Measurements from ENCODE around the gene MATCAP1.

Gene MATCAP1

GRCh38 chr16:67177743-67178699, 5.7 kb downstream of the MATCAP1 start:
- TF ChIP-seq CREB1 (IDR thresholded peaks at IDR 0.05; ENCODE audit: low read depth): no peak
- TF ChIP-seq ZBTB7A (IDR thresholded peaks at IDR 0.05; ENCODE audit: low read depth): peak; percentile 24; the same call in 1 of the 2 replicates
- peak; percentile 56; the same call in 1 of the 2 replicates for TF ChIP-seq TCF12 (IDR thresholded peaks at IDR 0.05; ENCODE audit: low read depth)
- TF ChIP-seq NFIC (IDR thresholded peaks at IDR 0.05): peak; percentile 55
- TF ChIP-seq CEBPB (IDR thresholded peaks at IDR 0.05): no peak
- peak; percentile 32; the same call in 1 of the 2 replicates for TF ChIP-seq TEAD4 (IDR thresholded peaks at IDR 0.05)
- TF ChIP-seq EGR1 (IDR thresholded peaks at IDR 0.05): peak; percentile 11; the same call in 1 of the 2 replicates
- TF ChIP-seq TAF1 (IDR thresholded peaks at IDR 0.05; ENCODE audit: low read depth): peak; percentile 45
- TF ChIP-seq, protein P1, sequence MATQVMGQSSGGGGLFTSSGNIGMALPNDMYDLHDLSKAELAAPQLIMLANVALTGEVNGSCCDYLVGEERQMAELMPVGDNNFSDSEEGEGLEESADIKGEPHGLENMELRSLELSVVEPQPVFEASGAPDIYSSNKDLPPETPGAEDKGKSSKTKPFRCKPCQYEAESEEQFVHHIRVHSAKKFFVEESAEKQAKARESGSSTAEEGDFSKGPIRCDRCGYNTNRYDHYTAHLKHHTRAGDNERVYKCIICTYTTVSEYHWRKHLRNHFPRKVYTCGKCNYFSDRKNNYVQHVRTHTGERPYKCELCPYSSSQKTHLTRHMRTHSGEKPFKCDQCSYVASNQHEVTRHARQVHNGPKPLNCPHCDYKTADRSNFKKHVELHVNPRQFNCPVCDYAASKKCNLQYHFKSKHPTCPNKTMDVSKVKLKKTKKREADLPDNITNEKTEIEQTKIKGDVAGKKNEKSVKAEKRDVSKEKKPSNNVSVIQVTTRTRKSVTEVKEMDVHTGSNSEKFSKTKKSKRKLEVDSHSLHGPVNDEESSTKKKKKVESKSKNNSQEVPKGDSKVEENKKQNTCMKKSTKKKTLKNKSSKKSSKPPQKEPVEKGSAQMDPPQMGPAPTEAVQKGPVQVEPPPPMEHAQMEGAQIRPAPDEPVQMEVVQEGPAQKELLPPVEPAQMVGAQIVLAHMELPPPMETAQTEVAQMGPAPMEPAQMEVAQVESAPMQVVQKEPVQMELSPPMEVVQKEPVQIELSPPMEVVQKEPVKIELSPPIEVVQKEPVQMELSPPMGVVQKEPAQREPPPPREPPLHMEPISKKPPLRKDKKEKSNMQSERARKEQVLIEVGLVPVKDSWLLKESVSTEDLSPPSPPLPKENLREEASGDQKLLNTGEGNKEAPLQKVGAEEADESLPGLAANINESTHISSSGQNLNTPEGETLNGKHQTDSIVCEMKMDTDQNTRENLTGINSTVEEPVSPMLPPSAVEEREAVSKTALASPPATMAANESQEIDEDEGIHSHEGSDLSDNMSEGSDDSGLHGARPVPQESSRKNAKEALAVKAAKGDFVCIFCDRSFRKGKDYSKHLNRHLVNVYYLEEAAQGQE (IDR thresholded peaks at IDR 0.05; ENCODE audit: low read depth): no peak
- TF ChIP-seq RAD21 (IDR thresholded peaks at IDR 0.05; ENCODE audit: low read depth): no peak; the same call in 1 of the 2 replicates
- peak; percentile 16; the same call in 1 of the 2 replicates for TF ChIP-seq USF1 (IDR thresholded peaks at IDR 0.05)
- peak; percentile 91 for TF ChIP-seq MAX (IDR thresholded peaks at IDR 0.05)
- TF ChIP-seq FOXM1 (IDR thresholded peaks at IDR 0.05; ENCODE audit: borderline replicate concordance, low read depth): no peak
- TF ChIP-seq EP300 (IDR thresholded peaks at IDR 0.05; ENCODE audit: borderline replicate concordance): no peak
- no peak for TF ChIP-seq YY1 (IDR thresholded peaks at IDR 0.05; ENCODE audit: low read depth)

GRCh38 chr16:67176662-67177061, 7.1 kb downstream of the MATCAP1 start:
- no peak for TF ChIP-seq TAF1 (IDR thresholded peaks at IDR 0.05; ENCODE audit: low read depth)
- TF ChIP-seq, protein P1 (IDR thresholded peaks at IDR 0.05; ENCODE audit: low read depth): no peak
- TF ChIP-seq EP300 (IDR thresholded peaks at IDR 0.05; ENCODE audit: borderline replicate concordance): no peak
- TF ChIP-seq TEAD4 (IDR thresholded peaks at IDR 0.05): no peak
- no peak for TF ChIP-seq CEBPB (IDR thresholded peaks at IDR 0.05)
- no peak for TF ChIP-seq YY1 (IDR thresholded peaks at IDR 0.05; ENCODE audit: low read depth)
- TF ChIP-seq EGR1 (IDR thresholded peaks at IDR 0.05): no peak
- no peak for TF ChIP-seq NFIC (IDR thresholded peaks at IDR 0.05)
- no peak for TF ChIP-seq CREB1 (IDR thresholded peaks at IDR 0.05; ENCODE audit: low read depth)
- no peak for TF ChIP-seq TCF12 (IDR thresholded peaks at IDR 0.05; ENCODE audit: low read depth)
- no peak for TF ChIP-seq RAD21 (IDR thresholded peaks at IDR 0.05; ENCODE audit: low read depth)
- TF ChIP-seq MAX (IDR thresholded peaks at IDR 0.05): no peak
- no peak for TF ChIP-seq ZBTB7A (IDR thresholded peaks at IDR 0.05; ENCODE audit: low read depth)
- TF ChIP-seq USF1 (IDR thresholded peaks at IDR 0.05): no peak
- TF ChIP-seq FOXM1 (IDR thresholded peaks at IDR 0.05; ENCODE audit: borderline replicate concordance, low read depth): no peak

DNA sequence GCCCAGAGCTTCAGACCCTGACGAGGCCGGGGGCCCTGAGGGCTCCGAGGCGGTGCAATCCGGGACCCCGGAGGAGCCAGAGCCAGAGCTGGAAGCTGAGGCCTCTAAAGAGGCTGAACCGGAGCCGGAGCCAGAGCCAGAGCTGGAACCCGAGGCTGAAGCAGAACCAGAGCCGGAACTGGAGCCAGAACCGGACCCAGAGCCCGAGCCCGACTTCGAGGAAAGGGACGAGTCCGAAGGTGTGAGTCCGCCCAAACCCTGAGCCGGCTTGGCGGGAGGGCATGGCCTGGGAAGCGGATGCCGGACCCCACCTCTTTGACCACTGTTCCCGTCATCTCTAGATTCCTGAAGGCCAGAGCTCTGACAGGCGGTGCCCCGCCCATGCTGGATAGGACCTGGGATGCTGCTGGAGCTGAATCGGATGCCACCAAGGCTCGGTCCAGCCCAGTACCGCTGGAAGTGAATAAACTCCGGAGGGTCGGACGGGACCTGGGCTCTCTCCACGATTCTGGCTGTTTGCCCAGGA, 9.0 kb downstream of the MATCAP1 start:
- TF ChIP-seq EGR1 (IDR thresholded peaks at IDR 0.05) (no peak), RAD21 (IDR thresholded peaks at IDR 0.05; ENCODE audit: low read depth) (no peak), CEBPB (IDR thresholded peaks at IDR 0.05) (no peak), ZBTB7A (IDR thresholded peaks at IDR 0.05; ENCODE audit: low read depth) (no peak), TCF12 (IDR thresholded peaks at IDR 0.05; ENCODE audit: low read depth) (no peak), FOXM1 (IDR thresholded peaks at IDR 0.05; ENCODE audit: borderline replicate concordance, low read depth) (no peak), USF1 (IDR thresholded peaks at IDR 0.05) (no peak), TAF1 (IDR thresholded peaks at IDR 0.05; ENCODE audit: low read depth) (no peak), YY1 (IDR thresholded peaks at IDR 0.05; ENCODE audit: low read depth) (no peak), CREB1 (IDR thresholded peaks at IDR 0.05; ENCODE audit: low read depth) (no peak), TEAD4 (IDR thresholded peaks at IDR 0.05) (no peak)
- TF ChIP-seq, protein P1 (IDR thresholded peaks at IDR 0.05; ENCODE audit: low read depth): no peak

Data from Ishikawa (cell line).